BE2C (cell line): ENCODE results near the gene MYO7B.

Experiments
- DNase-seq: peaks from one replicate; pipeline ENCODE4 v3.0.0-alpha.2; 2020
- H3K27me3 ChIP-seq: fragments of 250-450 bp; sonication (Bioruptor Pico); 2 replicates; pipeline ENCODE4 v1.5.1; 2020; ENCODE audit warnings: mild to moderate bottlenecking
- H3K36me3 ChIP-seq: fragments of 250-450 bp; sonication (Bioruptor Pico); 2 replicates; pipeline ENCODE4 v1.5.1; 2020; ENCODE audit warnings: mild to moderate bottlenecking
- H3K4me1 ChIP-seq: fragments of 250-450 bp; sonication (Bioruptor Pico); 2 replicates; pipeline ENCODE4 v1.5.1; 2020
- H3K4me3 ChIP-seq: 2 replicates; pipeline ENCODE4 v1.5.1; 2011; ENCODE audit warnings: low read depth, low read length
- H3K9me3 ChIP-seq: fragments of 250-450 bp; sonication (Bioruptor Pico); 2 replicates; pipeline ENCODE4 v1.5.1; 2020
- CTCF ChIP-seq: IDR thresholded peaks from 2 replicates; pipeline ENCODE4 v1.5.1; 2012; ENCODE audit warnings: mild to moderate bottlenecking, low read depth, low read length

Gene MYO7B

DNA sequence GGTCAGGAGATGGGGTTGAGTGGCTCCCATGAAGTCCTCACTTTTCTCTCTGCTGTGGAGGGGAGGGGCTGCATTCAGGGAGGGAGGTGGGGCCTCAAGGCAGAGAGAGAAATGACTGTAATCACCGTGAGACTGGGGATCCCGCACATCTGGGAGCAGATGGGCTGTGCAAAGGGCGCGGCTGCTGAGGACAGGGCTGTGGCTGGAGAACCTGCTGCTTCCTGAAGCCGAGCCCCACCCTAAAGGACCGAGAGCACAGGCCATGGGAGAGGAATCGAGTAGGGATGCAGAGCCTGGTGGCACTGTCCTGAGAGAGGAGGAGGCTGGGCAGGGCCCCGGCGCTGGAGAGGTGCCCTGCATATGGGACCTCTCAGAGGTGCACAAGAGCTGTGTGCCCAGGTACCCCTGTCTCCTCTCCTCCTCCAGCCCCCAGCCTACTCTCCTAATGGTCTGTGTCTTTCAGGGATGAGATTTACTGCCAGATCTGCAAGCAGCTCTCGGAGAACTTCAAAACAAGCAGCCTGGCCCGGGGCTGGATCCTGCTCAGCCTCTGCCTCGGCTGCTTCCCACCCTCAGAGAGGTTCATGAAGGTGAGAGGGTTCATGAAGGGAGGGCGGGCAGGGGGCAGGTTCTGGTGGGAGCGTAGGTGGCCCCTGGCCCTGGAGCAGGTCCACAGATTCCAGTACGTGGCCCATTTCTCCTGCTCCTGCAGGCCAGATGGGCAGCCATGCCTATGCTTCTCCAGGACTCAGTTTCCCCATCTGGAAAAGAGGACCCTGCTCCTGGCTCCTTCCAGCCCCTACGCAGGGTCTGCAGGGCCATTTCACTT is 84.6 kb downstream of the MYO7B start:
- no peak overlapping the region for H3K4me3 ChIP-seq
- no peaks in the 10 kb centered on the region for H3K36me3 ChIP-seq
- no peak for DNase-seq
- no peaks in the 10 kb centered on the region for H3K4me1 ChIP-seq
- no peaks in the 10 kb centered on the region for H3K9me3 ChIP-seq
- H3K27me3 ChIP-seq: no peaks in the 10 kb centered on the region
- no peak for TF ChIP-seq CTCF

- no peak for TF ChIP-seq CTCF
- no peak overlapping the region for H3K4me3 ChIP-seq
These were observed 85.4 kb downstream of the MYO7B start for GRCh38 chr2:127620866-127621265.

DNA sequence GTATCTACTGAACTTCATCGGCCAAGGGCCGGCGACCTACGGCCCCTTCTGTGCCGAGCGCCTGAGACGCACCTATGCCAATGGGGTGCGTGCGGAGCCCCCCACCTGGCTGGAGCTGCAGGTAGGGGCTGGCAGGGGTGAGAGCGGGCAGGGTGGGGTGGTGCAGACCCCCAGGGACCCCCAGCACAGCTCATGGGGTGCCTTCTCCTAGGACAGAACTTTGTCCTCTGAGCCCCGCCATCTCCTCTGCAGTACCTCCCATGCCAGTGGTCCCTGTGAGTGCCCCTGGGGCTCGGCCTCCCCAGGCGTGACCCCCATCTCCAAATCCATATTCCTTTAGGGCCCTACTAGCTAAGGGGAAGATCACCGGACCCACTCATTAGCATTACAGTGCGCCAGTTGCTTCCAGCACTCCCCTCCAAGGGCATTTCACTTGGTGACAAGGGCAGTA is 86.5 kb downstream of the MYO7B start:
- H3K27me3 ChIP-seq: no peaks in the 10 kb centered on the region
- no peak for DNase-seq
- no peaks in the 10 kb centered on the region for H3K36me3 ChIP-seq
- no peaks in the 10 kb centered on the region for H3K9me3 ChIP-seq
- no peak for TF ChIP-seq CTCF
- H3K4me1 ChIP-seq: no peaks in the 10 kb centered on the region
- no peak overlapping the region for H3K4me3 ChIP-seq

More at GRCh38 chr2:127620866-127621265, 85.4 kb downstream of the MYO7B start:
- Histone ChIP-seq H3K9me3 (no peaks in the 10 kb centered on the region), H3K36me3 (no peaks in the 10 kb centered on the region), H3K27me3 (no peaks in the 10 kb centered on the region), H3K4me1 (no peaks in the 10 kb centered on the region)
- no peak for DNase-seq

GRCh38 chr2:127622561-127623387 is 87.3 kb downstream of the MYO7B start:
- H3K4me1 ChIP-seq: no peaks in the 10 kb centered on the region
- no peak overlapping the region for H3K4me3 ChIP-seq
- no peaks in the 10 kb centered on the region for H3K36me3 ChIP-seq
- peak; percentile 1 for DNase-seq
- H3K27me3 ChIP-seq: no peaks in the 10 kb centered on the region
- H3K9me3 ChIP-seq: no peaks in the 10 kb centered on the region
- no peak for TF ChIP-seq CTCF

DNA sequence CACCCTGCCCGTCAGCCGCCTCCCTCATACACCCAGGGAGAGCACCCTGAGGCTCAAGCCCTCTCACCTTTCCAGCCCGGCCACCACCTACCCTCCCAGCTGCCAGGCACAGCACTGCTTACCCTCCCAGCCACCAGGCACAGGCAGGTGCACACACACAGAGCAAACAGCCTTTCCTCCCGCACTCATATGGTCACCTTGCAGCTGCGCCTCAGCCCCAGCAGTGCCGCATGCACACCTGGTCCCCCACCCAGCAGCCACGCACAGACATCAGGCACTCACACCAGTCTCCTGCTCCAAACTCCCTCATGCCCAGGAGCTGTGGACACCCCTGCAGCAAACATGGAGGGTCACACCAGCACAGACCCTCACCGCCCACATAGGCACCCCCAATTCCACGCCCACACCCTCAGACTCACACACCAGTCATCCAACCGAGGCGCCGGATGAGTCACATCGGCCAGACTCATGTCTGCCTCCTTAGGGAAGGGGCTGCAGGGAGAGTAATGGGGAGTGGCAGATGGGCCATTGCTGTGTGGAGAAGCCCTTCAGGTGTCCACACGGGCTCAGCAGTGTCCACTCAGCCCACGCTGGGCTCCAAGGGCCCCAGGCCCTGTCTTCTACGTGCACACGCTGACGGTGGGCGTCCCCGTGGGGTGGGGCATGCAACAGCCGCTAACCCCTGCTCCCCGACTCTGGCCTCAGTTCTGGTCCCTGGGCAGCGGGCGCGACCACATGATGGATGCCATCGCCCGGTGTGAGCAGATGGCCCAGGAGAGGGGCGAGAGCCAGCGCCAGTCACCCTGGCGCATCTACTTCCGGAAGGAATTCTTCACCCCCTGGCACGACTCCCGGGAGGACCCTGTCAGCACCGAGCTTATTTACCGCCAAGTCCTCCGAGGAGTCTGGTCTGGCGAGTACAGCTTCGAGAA is 88.2 kb downstream of the MYO7B start:
- Histone ChIP-seq H3K4me3 (no peak overlapping the region), H3K9me3 (no peaks in the 10 kb centered on the region), H3K4me1 (no peaks in the 10 kb centered on the region), H3K36me3 (no peaks in the 10 kb centered on the region), H3K27me3 (no peaks in the 10 kb centered on the region)
- DNase-seq: peak; percentile 2
- TF ChIP-seq CTCF: no peak
